ENCODE results near the gene PLA2R1.

PLA2R1 gene

GRCh38 chr2:160063879-160064612, 1.6 kb upstream of the PLA2R1 start:
- H3F3A ChIP-seq (ENCODE audit: control insufficient read depth, insufficient read depth), result no peaks in the 10 kb centered on the region
- no peak overlapping the region for H3K4me2 ChIP-seq (ENCODE audit: low read length)
- H3K4me1 ChIP-seq (ENCODE audit: control insufficient read depth, low read length), result no peaks in the 10 kb centered on the region
- no peaks in the 10 kb centered on the region for H3K9me2 ChIP-seq (replicated peaks; ENCODE audit: control insufficient read depth, low read length)
- H3K4me3 ChIP-seq (ENCODE audit: low read length), result no peak overlapping the region
- no peaks in the 10 kb centered on the region for H4K20me1 ChIP-seq (ENCODE audit: control insufficient read depth, insufficient read depth, low read depth, low read length)
- H3K27ac ChIP-seq (ENCODE audit: low read depth, low read length), result no peak overlapping the region
- H3K27me3 ChIP-seq (ENCODE audit: control insufficient read depth, low read length), result no peaks in the 10 kb centered on the region
- no peaks in the 10 kb centered on the region for H3K79me2 ChIP-seq (ENCODE audit: control insufficient read depth, low read length)
- TF ChIP-seq EZH2phosphoT487 (IDR thresholded peaks at IDR 0.05; ENCODE audit: borderline replicate concordance, low read length) (no peak), CTCF (IDR thresholded peaks at IDR 0.05; ENCODE audit: low read depth, low read length, poor library complexity, severe bottlenecking) (no peak)
- H3K36me3 ChIP-seq (ENCODE audit: control insufficient read depth, low read length), result no peaks in the 10 kb centered on the region
- no peaks in the 10 kb centered on the region; the same call in 1 of the 2 replicates for H3K9me3 ChIP-seq (ENCODE audit: control insufficient read depth, insufficient read depth, low read length)

- H3K9me2 ChIP-seq (replicated peaks; ENCODE audit: control insufficient read depth, low read length), result no peaks in the 10 kb centered on the region
- no peaks in the 10 kb centered on the region for H3K36me3 ChIP-seq (ENCODE audit: control insufficient read depth, low read length)
- no peaks in the 10 kb centered on the region for H3F3A ChIP-seq (ENCODE audit: control insufficient read depth, insufficient read depth)
- H3K4me3 ChIP-seq (ENCODE audit: low read length), result no peak overlapping the region
- no peaks in the 10 kb centered on the region for H3K79me2 ChIP-seq (ENCODE audit: control insufficient read depth, low read length)
- no peaks in the 10 kb centered on the region for H3K4me1 ChIP-seq (ENCODE audit: control insufficient read depth, low read length)
- TF ChIP-seq CTCF (IDR thresholded peaks at IDR 0.05; ENCODE audit: low read depth, low read length, poor library complexity, severe bottlenecking) (no peak), EZH2phosphoT487 (IDR thresholded peaks at IDR 0.05; ENCODE audit: borderline replicate concordance, low read length) (no peak)
- H3K9me3 ChIP-seq (ENCODE audit: control insufficient read depth, insufficient read depth, low read length), result no peaks in the 10 kb centered on the region; the same call in 1 of the 2 replicates
- no peak overlapping the region for H3K4me2 ChIP-seq (ENCODE audit: low read length)
- H3K27ac ChIP-seq (ENCODE audit: low read depth, low read length), result no peak overlapping the region
- no peaks in the 10 kb centered on the region for H3K27me3 ChIP-seq (ENCODE audit: control insufficient read depth, low read length)
- no peaks in the 10 kb centered on the region for H4K20me1 ChIP-seq (ENCODE audit: control insufficient read depth, insufficient read depth, low read depth, low read length)
These were observed 856 bp upstream of the PLA2R1 start for GRCh38 chr2:160063271-160063670.

- Histone ChIP-seq H3K4me1 (ENCODE audit: control insufficient read depth, low read length) (no peaks in the 10 kb centered on the region), H3K4me2 (ENCODE audit: low read length) (no peak overlapping the region), H4K20me1 (ENCODE audit: control insufficient read depth, insufficient read depth, low read depth, low read length) (no peaks in the 10 kb centered on the region), H3K27ac (ENCODE audit: low read depth, low read length) (no peak overlapping the region), H3F3A (ENCODE audit: control insufficient read depth, insufficient read depth) (no peaks in the 10 kb centered on the region), H3K9me2 (replicated peaks; ENCODE audit: control insufficient read depth, low read length) (no peaks in the 10 kb centered on the region), H3K9me3 (ENCODE audit: control insufficient read depth, insufficient read depth, low read length) (no peaks in the 10 kb centered on the region; the same call in 1 of the 2 replicates), H3K4me3 (ENCODE audit: low read length) (no peak overlapping the region), H3K79me2 (ENCODE audit: control insufficient read depth, low read length) (no peaks in the 10 kb centered on the region), H3K36me3 (ENCODE audit: control insufficient read depth, low read length) (no peaks in the 10 kb centered on the region), H3K27me3 (ENCODE audit: control insufficient read depth, low read length) (no peaks in the 10 kb centered on the region)
- TF ChIP-seq EZH2phosphoT487 (IDR thresholded peaks at IDR 0.05; ENCODE audit: borderline replicate concordance, low read length) (no peak), CTCF (IDR thresholded peaks at IDR 0.05; ENCODE audit: low read depth, low read length, poor library complexity, severe bottlenecking) (no peak)
These were observed 497 bp downstream of the PLA2R1 start for GRCh38 chr2:160061944-160062291.
